Renal cortical epithelial cell (primary cell): ENCODE measurements around the gene TEDC1. TPM values are rescaled to one million over a fixed set of nuclear protein-coding genes. Genes with fewer than 3 reads are reported as not detected.

ENCODE experiments used
- DNase-seq: peaks from one replicate; pipeline ENCODE4 v3.0.0-alpha.2; 2011; ENCODE audit warnings: low read depth
- total RNA-seq: library from RNA; depleted of rRNA; stranded (reverse); fragments of >200 nt; gene quantifications from 2 replicates; pipeline ENCODE4 v1.2.3, GENCODE V29; 2014

Gene TEDC1
- total RNA-seq: 7.2 and 7.6 TPM in 2 replicates

DNA sequence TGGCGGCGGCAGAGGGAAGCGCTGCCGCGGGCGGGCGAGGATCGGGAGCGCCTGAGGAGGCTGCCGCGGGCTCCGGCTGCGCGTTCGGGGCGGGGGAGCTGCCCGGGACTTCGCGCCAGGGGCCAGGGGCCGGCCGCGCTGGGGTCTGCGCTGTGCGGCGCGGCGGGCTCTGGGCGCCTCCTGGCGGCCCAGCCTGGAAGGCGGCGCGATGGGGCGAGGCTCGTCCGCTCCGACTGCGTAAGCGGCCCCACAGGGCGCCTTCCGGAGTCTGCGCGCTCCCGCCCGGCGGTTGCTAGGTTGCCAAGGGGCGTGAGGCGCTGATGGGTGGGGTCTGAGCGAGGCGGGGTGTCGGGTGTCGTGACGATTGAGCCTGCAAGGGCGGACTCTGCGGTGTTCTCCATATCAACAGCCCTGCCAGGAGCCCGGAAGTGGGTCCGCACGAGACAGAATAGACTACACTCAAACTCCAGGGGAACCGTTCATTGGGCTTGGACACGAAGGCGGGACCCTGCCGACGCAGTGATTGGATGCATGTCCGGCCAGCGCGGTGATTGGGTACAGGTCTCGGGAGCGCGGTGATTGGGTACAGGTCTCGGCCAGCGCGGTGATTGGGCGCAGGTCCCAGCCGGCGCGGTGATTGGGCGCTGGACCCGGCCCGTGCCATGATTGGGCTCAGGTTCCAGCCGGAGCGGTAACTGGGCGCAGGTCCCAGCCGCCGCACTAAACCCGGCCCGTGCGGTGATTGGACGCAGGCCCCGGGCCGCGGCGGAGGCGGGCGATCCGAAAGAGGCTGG, at the start of gene TEDC1:
Gene TEDC1 (plus strand): TSS at position 675 of the 794 bp plus-strand sequence. CDS start 130 bp downstream, outside the sequence.
- DNase-seq: peak; percentile 99

DNA sequence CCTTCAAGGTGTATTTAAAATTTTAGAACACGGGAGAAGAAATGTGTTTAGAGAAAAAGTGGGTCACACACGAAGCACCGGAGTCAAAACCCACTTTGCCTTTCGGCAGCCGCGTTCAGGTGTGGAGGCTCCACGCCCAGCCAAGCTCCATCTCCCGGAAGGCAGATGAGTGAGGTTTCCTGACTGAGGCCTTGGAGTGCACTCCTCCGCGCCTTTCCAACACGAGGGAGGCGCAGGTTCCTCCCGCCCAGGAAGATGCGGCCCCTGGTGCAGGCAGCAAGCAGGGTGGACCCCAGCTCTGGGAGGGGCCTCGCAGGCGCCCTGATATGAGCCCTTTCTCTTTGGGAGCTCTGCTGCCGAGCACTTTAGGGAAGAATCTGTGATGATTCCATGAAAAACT, 48.9 kb upstream of the TEDC1 start:
- DNase-seq: no peak

DNA sequence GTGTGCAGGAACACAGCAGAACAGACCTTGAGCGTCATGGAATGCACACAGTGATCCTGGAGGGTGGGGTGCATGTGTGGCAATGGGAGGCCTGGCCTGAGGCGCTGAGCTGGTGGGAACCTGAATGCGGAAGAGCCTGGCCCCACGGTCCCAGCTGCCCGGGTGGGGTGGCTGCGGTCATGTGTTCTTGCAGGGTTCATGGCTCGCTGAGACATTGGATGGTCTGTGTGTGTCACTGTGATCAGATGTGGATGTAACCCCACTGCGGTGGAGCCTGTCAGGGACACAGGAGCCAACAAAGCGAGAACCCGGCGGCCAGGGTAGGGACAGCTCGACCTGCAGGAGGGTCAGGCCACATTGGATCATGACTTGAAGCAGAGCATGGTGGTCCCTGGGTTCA, 48.2 kb upstream of the TEDC1 start:
- no peak for DNase-seq

GRCh38 chr14:105444859-105445258, 46.2 kb upstream of the TEDC1 start:
- no peak for DNase-seq

DNA sequence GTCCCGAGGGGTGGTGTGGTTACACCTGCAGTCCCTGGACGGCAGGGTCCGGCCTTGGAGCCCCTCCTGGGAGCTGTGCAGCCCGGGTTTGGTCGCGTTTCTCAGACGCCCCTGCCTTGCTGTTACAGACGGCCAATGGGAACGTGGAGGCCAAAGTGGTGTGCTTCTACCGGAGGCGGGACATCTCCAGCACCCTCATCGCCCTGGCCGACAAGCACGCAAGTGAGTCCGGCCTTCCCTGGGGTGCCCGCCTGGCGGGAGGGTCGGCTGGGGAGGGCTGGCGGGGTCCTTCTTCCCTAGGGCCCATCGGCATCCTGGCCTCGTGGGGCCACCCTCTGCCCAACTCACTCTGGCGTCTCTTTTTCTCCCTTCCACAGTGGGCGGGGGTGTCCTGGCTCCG, 45.8 kb upstream of the TEDC1 start:
- no peak for DNase-seq

DNA sequence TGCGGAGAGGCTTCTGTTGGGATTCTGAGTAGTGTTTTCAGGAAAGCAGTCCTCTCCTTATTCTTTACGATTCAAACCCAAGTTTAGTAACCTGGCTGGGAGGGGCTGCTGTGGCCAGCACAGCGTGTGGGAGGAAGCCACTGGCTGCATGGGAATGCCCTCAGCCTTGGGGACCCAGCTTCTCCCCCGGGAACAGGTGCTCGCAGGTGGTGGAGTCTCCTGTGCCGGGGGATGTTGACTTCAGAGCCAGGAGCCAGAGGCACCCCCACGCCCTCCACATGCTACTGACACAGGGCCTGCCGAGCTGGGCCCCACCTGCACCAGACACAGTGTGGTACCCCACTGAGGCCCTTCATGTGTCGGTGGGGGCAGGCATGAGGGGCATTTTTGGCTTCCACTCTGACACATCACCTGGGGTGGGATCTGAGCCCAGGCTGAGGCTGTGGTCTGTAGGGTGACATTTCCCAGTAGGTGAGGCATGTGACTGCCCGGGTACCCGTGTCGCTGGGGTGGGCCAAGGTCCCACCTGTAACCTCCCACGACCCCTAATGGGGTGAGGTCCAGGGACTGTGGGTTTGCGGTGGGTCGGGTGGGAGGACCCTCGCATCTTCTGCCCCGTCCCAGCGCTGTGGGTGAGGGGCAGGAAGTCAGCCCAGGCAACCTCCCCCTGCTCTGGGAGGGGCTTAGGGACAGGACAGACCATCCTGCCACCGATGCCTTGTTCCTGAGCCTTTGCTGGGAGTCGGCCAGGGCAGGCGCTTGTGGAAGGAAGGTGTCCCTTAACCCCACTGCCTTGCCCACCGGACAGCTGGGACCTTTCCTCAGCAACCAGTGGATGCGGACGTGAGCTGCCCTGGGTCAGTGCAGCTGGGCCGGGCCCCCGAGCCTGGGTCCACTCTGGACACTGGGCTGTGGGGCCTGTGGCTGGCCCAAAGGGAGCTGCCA, 44.9 kb upstream of the TEDC1 start:
- no peak for DNase-seq

GRCh38 chr14:105446971-105447370, 44.1 kb upstream of the TEDC1 start:
- no peak for DNase-seq

DNA sequence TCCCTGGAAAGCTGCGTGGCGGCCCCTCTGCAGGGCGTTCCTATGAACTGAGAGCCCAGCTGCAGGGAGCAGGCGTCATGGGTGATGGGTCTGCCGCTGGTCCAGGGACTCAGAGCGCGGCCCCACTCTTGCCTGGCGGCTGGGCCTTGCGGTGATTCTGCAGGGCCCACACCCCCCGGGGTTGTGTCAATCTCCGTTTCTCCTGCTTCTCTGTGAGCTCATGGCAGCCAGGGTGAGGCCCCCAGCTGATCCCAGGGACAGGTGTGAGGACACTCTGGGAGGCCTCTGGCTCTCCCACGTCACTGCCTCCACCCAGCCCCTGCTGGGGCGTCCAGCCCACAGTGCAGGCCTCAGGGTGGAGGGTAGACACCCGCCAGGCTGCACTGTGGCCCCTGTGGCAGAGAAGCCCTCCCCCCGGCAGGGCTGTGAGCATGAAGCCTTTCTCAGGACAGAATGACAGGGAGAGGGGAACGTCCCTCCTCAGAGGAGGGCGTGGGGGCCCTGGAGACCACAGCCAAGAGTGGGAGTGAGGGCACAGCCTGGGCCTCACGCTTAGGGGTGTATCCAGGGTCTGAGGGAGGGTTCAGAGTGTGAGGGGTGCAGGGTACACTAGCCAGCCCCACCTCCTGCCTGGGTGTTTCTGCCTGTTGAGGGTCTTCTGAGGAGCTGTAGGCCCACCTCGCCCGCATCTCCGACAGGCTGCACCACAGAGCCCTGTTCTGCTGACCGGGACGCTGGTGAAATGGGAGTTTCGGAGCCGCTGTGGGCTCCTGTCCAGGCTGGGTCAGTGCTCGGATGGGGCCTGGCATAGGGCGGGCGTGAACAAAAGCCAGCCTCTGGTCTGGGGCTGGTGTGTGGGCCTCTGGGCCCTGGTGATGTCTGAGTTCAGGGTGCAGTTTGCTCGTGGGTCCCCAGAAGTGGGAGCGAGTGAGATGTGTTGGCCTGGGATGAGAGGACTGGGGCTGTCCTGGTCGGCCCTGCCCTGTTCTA, 43.1 kb upstream of the TEDC1 start:
- no peak for DNase-seq

- peak; percentile 13 for DNase-seq
These were observed 42.3 kb upstream of the TEDC1 start for GRCh38 chr14:105448706-105449111.

DNA sequence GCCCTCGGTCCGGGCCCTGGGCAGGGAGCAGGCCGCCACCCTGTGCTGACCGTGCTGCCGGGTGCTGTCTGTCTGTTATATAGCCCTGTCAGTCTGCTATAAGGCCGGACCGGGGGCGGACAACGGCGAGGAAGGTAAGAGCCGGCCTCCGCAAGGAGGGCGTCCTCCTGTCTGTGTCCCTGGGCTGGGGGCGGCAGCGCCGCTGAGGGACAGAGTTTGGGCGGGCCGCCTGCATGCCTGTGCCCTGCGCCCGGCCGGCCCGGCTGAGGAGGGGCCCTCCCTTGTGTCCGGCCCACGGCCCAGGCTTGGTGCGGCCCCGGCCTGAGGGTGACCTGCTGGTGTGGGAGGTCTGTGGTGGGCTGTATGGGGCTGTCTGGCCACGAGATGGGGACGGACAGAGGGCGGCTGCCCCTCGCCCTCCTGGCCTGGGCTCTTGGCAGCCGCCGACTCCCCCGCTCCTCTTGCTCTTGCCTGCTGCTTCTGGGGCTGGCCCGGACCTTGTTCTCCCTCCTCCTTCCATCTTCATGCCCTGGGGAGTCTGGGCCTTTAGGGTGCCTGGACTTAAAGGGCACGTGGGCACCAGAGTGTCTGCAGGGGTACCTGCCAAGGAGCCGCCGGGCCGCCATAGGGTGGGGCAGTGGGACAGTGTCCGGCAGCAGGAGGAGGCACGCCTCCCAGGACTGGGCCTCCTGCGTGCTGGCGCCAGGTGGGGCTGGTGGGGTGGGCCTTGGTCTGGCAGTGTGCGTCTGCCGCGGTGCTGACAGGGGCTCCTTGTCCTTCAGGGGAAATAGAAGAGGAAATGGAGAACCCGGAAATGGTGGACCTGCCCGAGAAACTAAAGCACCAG, 41.5 kb upstream of the TEDC1 start:
- no peak for DNase-seq

DNA sequence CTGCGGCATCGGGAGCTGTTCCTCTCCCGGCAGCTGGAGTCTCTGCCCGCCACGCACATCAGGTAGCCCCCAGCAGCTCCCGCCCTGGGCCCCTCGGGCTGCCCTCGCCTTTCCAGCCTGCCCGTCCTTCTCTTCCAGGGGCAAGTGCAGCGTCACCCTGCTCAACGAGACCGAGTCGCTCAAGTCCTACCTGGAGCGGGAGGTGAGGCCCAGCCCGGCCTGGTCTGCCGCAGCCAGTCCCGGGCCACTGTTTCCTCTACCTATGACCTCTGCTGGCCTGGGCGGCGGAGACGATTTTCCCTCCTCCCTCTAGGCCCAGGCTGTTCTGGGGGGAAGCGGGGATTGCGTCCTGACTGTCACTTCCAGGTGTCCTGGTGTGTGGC, 40.9 kb upstream of the TEDC1 start:
- DNase-seq: no peak

- no peak for DNase-seq
These were observed 40.0 kb upstream of the TEDC1 start for GRCh38 chr14:105450864-105451720.

DNA sequence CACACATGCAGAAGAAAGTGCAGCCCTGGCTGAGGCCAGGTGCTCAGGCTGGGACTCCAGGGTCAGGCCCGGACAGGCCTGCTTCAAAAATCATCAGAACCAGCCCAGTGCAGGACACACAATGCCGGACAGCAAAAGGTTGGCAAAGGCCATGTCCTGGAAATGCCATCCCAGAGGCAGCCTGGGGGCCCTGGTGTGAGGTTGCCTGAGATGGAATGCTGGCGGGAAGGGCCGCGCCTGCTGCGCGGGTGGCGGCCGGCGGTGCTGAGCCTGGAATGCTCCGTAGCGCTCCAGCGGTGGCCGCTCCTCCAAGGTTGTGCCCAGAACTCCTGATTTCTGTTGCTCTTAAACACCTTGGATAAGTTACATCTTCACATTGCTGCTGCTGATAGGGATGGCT, 38.1 kb upstream of the TEDC1 start:
- DNase-seq: no peak

DNA sequence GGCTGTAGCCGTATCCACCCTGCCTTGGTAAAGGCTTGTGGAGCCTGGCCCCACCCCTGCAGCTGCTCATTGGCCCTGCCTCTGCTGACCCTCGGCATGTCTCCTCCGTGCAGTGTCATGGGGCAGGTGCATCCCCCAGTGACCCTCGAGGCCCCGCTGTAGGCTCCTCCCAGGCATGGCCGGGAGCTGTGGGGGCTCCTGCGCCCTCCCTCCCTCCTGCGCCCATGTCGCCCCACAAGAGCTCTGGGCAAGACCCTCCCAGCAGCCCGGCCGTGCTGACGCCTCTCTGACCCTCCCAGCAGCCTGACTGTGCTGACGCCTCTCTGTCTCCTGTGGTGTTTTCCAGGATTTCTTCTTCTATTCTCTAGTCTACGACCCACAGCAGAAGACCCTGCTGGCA, 37.2 kb upstream of the TEDC1 start:
- no peak for DNase-seq

GRCh38 chr14:105455086-105455640, 35.9 kb upstream of the TEDC1 start:
- no peak for DNase-seq

GRCh38 chr14:105455766-105456660, 35.0 kb upstream of the TEDC1 start:
- DNase-seq: no peak

DNA sequence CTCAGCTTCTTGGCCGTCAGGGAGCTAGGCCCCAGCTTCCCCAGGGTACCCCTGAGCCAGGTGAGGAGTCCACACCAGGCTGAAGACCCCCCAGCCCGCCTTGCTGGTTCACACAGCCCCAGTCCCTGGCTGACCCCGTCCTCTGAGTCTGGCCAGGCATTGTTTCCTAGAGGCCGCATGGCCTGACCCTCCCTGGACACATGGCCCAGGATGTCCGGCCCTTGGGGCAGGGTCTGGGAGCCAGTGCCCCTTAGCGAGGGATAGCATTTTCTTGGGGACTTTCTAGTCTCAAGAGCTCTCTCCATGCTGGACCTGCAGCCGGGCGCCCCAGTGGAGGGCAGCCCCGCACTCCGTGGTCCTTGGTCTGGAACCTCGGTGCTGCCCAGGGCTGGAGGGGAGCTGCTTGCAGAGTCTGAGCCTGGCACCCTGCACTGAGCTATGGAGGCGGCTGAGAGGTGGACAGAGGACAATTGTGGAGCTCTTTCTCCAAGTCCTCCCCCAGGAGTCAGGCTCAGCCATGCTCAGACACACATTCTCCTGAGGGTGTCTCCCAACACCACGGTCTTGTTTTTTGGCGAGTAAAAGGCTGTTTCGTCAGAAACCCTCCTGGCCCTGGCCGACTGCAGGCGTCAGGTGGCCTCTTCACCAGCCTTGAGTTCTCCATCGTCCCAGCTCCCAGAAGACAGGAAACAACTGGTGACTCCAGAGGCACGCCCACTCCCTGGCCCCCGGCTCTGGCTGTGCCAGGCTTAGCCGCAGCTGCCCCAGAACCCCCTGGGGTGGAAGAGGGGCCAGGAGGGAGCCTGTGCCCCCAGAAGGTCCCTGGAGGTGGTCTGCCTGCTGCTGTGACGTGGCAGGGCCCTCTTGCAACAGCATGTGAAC, 34.1 kb upstream of the TEDC1 start:
- no peak for DNase-seq
